Activated CD4-positive, alpha-beta T cell treated with anti-CD3 and anti-CD28 coated beads, Interleukin-2, Interleukin-4, amounts not matched to agents 100 ng/mL and 50 ng/mL, durations not matched to agents 16 hours and 8 hours (primary cell): Measurements from ENCODE around the gene OSBPL5.

ENCODE experiments used
- DNase-seq: peaks from one replicate; pipeline ENCODE4 v3.0.0-alpha.2; 2020; ENCODE audit warnings: low spot score

The OSBPL5 gene

GRCh38 chr11:3165152-3165705 is at the start of gene OSBPL5:
Gene OSBPL5 (minus strand): TSS chr11:3165310. CDS start chr11:3129148, 36,162 bp downstream.
- DNase-seq = no peak

- no peak for DNase-seq
Measured at GRCh38 chr11:3214420-3214699, 49.2 kb upstream of the OSBPL5 start.

- no peak for DNase-seq
Measured at GRCh38 chr11:3213659-3214419, 48.7 kb upstream of the OSBPL5 start.

DNA sequence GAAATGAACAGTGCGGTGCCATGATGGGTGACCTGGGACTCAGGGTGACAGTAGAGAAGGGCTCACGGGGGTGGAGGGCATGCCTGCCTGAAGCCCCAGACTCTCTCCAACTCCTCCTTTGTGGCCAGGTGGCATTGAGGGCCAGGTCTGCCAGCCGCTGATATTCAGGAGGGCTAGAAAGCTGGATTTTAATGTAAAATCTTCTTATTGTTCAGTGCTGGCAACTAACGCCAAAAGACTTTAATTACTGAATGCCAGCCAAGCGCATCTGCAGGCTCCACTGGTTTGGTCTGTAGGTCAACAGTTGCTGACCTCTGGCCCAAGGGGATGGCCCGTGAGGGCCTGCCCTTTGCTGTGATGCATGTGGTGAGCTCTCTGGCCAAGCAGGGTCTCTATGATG is 43.2 kb upstream of the OSBPL5 start:
- DNase-seq = no peak

DNA sequence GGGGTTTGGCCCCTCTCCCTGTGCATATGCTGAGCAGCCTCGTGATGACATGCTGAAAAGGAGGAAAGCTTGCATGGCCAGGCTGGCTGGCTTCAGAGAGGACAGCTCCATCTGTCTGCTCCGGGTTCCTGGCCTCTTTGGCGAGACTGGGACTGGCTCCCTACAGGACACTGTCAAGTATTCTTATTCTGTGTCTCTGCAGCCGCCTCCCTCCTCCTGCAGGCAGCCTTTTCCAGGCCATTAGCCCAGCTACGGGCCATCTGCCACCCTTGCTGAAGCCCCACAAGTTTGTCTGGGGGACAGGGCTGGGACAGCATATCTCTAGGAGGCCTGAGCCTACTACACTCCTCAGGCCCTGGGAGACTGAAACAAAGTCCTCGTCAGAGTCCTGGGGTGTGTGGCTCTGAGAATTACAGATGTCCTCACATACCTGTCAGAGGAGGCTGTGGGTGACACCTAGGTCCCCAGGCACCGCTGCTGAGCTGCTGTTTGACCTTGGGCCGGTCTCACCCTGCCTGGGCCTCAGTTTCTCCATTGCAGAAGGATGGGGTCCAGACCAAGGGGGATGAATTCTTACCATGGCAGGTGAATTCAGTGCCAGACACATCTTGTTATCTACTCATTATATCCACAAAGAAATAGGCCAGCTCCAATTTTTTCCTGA is 42.5 kb upstream of the OSBPL5 start:
- DNase-seq = no peak

GRCh38 chr11:3206922-3207204 is 41.8 kb upstream of the OSBPL5 start:
- no peak for DNase-seq

DNA sequence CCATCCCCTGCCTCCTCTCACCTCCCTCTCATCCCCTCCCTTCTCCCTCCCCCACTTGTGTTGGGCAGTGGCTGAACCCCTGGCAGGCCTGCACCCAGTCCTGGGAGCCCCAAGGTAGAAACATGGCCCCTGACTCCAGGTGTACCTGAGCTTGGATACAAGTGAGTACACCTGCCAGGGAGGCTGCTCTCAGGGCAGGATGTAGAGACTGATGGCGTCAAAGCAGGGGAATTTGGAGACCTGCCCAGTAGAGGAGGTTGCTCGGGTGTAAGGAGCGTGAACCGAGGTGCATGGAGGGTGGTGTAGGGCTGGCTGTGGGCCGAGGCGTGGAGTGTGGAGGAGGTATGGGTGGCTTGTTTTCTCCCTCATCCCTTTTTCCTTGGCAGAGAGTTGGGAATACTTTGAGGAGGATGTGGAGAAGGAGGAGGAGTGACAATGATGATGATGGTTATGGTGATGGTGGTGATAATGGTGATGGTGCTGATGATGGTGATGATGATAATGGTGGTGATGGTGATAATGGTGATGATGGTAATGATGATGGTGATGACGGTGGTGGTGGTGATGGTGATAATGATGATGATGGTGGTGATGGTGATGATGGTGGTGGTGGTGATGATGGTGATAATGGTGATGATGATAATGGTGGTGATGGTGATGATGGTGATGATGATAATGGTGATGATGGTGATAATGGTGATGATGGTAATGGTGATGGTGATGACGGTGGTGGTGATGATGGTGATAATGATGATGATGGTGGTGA is 41.2 kb upstream of the OSBPL5 start:
- no peak for DNase-seq

GRCh38 chr11:3205261-3206155 is 40.4 kb upstream of the OSBPL5 start:
- DNase-seq = no peak

GRCh38 chr11:3204141-3205015 is 39.3 kb upstream of the OSBPL5 start:
- DNase-seq = no peak

DNA sequence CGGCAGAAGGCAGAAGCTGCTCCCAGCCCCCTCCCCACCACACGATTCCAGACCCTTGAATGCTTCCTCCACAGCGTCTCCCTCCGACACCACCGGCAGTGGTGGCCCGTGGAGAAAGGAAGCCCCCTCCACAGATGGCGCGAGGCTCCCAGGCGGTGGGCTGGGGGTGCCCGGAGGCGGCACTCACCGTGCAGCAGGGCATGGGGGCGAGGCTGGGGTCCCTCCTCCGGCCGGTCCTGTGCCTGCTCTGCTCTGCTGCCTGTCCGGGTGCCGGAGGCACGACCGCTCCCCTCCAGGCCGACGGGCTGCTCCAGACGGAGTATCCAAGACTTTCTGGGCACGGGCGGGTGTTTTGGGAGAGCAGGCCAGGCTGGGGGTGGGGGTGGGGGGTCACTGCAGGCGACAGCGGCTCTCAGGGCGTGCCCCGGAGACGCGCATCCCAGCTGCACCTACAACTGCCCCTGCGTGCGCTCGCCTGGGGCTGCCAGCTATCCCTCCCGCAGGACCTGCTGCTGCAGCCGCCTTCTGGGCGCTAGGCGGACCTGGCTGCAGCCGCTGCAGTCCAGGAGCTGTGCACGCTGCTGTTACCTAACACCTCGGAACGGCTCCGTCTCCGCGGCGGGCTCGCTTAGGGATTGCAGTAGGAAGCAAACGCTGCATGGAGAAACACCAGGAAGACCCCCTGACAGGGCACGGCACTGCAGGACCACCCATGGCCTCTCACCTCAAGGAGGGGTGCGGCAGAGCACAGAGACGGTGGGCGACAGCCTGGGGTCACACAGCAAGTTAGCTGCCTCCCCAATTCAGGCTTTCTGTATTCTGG is 38.3 kb upstream of the OSBPL5 start:
- DNase-seq = no peak

GRCh38 chr11:3202759-3203158 is 37.6 kb upstream of the OSBPL5 start:
- DNase-seq = no peak

- no peak for DNase-seq
Measured at GRCh38 chr11:3202305-3202704, 37.2 kb upstream of the OSBPL5 start.

GRCh38 chr11:3201677-3202181 is 36.6 kb upstream of the OSBPL5 start:
- no peak for DNase-seq

DNA sequence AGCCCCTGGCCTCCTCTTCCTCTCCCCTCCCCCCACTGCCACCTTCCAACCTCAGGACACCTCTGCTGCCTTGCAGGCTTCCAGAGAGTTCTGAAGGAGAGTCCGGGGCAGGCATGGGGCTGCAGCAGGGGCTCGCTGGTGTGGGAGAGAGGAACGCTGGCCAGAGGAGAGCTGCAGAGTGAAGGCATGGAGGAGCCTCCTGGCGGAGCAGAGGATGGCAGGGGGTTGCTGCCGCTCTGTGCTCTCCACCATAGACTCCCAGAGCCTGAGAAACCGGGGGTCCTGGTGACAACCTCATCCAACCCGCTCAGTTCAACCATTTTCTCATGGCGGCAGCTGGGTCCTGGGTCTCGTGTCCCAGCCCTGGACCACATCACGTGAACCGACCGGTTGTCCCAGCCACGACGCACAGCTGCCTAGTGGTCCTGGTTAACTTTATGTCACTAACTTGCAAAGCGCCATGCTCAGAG is 36.0 kb upstream of the OSBPL5 start:
- no peak for DNase-seq

DNA sequence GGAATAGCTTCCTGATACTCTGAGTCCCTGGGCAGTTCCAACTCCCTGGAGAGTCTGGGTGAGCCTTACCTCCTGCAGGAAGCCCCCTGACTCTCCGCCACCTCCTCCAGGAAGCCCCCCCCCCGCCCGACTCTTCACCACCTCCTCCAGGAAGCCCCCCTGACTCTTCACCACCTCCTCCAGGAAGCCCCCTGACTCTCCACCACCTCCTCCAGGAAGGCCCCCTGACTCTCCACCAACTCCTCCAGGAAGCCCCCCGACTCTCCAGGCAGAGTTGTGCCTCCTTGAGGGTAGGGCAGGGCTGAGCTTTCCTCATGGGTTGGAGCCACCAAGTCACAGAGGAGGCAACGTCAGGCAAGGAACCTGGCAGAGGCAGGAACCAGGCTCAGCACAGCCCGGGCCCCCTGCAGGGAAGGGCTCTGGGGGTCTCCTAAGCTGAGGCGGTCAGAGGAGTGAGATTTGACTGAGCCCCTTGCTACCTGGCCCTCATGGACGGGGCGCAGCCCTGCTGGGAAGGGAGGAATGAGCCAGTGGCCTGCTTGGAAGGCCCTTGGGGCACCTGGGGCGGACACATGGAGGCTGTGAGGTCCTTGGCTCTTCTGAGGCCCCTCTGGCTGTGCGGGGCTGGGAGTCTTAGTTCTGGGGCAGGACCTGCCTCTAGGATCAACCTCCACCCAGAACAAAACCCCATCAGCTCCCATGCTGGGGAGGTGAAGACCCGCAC is 35.4 kb upstream of the OSBPL5 start:
- DNase-seq = no peak

- no peak for DNase-seq
Measured at GRCh38 chr11:3199537-3200295, 34.6 kb upstream of the OSBPL5 start.

GRCh38 chr11:3198815-3199214 is 33.7 kb upstream of the OSBPL5 start:
- no peak for DNase-seq

GRCh38 chr11:3197878-3198528 is 32.9 kb upstream of the OSBPL5 start:
- DNase-seq = no peak
